Neutrophil (primary cell): Measurements from ENCODE around the gene DFFB.
A peak's percentile ranks its signal among the peaks of the same experiment; 100 is the strongest.

ENCODE experiments used
- H3K27ac ChIP-seq: fragments of 200-600 bp; sonication (generic); 2 replicates; pipeline ENCODE4 v1.5.1; 2016; ENCODE audit warnings: mild to moderate bottlenecking, moderate library complexity
- H3K27me3 ChIP-seq: fragments of 200-600 bp; sonication (generic); 2 replicates; pipeline ENCODE4 v1.6.0; 2016; ENCODE audit warnings: mild to moderate bottlenecking
- H3K36me3 ChIP-seq: fragments of 200-600 bp; sonication (generic); 2 replicates; pipeline ENCODE4 v1.5.1; 2017
- H3K4me1 ChIP-seq, 2 experiments: fragments of 200-600 bp in 1 of 2; sonication (generic) in 1 of 2; 1 replicate in 1 of 2; 2 replicates in 1 of 2; pipeline versions ENCODE4 v1.5.1 to v1.6.1; 2013 to 2016; ENCODE audit warnings: low read depth in 1 of 2, low read length in 1 of 2, mild to moderate bottlenecking in 1 of 2, moderate library complexity in 1 of 2; ENCODE audit not compliant: control insufficient read depth in 1 of 2, insufficient read depth in 1 of 2
- H3K4me3 ChIP-seq, 2 experiments: fragments of 200-600 bp in 1 of 2; sonication (generic) in 1 of 2; 1 replicate in 1 of 2; 2 replicates in 1 of 2; pipeline ENCODE4 v1.5.1; 2013 to 2016; ENCODE audit warnings: low read depth in 1 of 2, low read length in 1 of 2, mild to moderate bottlenecking in 1 of 2, moderate library complexity in 1 of 2
- H3K9me3 ChIP-seq: fragments of 200-600 bp; sonication (generic); 2 replicates; pipeline ENCODE4 v1.5.1; 2016
- TF ChIP-seq, protein P1 (sequence below): fragments of 200-600 bp; sonication (generic); IDR thresholded peaks from 2 replicates; pipeline ENCODE4 v1.5.1; 2016; ENCODE audit warnings: antibody characterized with exemption

DFFB gene

GRCh38 chr1:3836421-3836820 lies 20.9 kb upstream of the DFFB start:
- TF ChIP-seq, protein P1, sequence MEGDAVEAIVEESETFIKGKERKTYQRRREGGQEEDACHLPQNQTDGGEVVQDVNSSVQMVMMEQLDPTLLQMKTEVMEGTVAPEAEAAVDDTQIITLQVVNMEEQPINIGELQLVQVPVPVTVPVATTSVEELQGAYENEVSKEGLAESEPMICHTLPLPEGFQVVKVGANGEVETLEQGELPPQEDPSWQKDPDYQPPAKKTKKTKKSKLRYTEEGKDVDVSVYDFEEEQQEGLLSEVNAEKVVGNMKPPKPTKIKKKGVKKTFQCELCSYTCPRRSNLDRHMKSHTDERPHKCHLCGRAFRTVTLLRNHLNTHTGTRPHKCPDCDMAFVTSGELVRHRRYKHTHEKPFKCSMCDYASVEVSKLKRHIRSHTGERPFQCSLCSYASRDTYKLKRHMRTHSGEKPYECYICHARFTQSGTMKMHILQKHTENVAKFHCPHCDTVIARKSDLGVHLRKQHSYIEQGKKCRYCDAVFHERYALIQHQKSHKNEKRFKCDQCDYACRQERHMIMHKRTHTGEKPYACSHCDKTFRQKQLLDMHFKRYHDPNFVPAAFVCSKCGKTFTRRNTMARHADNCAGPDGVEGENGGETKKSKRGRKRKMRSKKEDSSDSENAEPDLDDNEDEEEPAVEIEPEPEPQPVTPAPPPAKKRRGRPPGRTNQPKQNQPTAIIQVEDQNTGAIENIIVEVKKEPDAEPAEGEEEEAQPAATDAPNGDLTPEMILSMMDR, result no peak
- Histone ChIP-seq H3K27ac (no peak overlapping the region), H3K4me3 (no peak overlapping the region), H3K27me3 (no peaks in the 10 kb centered on the region), H3K36me3 (peaks cover 88% of the 10 kb centered on the region), H3K9me3 (no peaks in the 10 kb centered on the region), H3K4me1 (no peaks in the 10 kb centered on the region)

- no peaks in the 10 kb centered on the region for H3K9me3 ChIP-seq
- H3K27me3 ChIP-seq, result no peaks in the 10 kb centered on the region
- H3K36me3 ChIP-seq, result peaks cover 85% of the 10 kb centered on the region
- TF ChIP-seq, protein P1, result no peak
- no peak overlapping the region for H3K4me3 ChIP-seq
- no peak overlapping the region for H3K27ac ChIP-seq
- H3K4me1 ChIP-seq, result no peaks in the 10 kb centered on the region
Observed at GRCh38 chr1:3837200-3837599, 20.1 kb upstream of the DFFB start.

DNA sequence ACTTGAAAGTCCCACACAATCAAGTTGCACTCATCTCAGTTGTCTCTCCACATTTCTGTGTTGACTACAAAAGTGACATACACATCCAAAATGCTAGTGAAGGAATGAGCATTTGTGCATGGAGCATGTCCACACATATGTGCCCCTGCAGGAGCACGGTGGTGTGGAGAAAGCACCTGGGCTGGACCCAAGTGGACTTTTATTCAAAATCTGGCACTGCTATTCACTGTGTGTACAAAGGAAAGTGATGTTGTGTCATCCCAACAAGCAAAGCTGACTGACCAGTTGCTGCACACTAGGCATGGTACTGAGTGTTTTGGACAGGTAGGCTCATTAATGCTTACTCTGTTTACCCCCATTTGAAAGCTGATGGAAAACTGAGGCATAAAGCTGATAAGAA lies 19.6 kb upstream of the DFFB start:
- H3K36me3 ChIP-seq, result peaks cover 85% of the 10 kb centered on the region
- H3K4me1 ChIP-seq, result no peaks in the 10 kb centered on the region
- H3K9me3 ChIP-seq, result no peaks in the 10 kb centered on the region
- no peak overlapping the region for H3K27ac ChIP-seq
- TF ChIP-seq, protein P1, result no peak
- H3K4me3 ChIP-seq, result no peak overlapping the region
- no peaks in the 10 kb centered on the region for H3K27me3 ChIP-seq

GRCh38 chr1:3838788-3839187 lies 18.5 kb upstream of the DFFB start:
- no peaks in the 10 kb centered on the region for H3K27me3 ChIP-seq
- H3K36me3 ChIP-seq, result peaks cover 83% of the 10 kb centered on the region
- TF ChIP-seq, protein P1, result no peak
- H3K4me1 ChIP-seq, result no peaks in the 10 kb centered on the region
- H3K27ac ChIP-seq, result no peak overlapping the region
- H3K9me3 ChIP-seq, result no peaks in the 10 kb centered on the region
- no peak overlapping the region for H3K4me3 ChIP-seq

DNA sequence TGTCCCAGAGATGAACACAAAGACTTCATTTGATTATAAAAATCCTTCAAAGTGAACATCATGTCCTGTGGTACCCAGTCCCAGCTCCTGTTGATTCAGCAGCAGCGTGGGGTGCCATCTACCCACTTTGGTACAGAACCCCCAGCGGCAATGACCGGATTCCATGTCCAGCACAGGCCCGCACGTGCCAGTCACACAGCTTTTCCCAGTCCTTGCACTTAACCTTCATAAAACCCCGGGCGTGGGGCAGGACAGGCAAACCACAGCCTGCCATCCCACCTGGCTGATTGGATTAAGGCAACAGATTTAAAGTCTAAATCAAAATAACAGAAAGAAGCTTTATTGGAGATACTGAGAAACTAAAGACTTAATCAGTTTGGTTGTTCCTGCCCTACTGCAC lies 15.8 kb upstream of the DFFB start:
- no peaks in the 10 kb centered on the region for H3K4me1 ChIP-seq
- TF ChIP-seq, protein P1, result no peak
- H3K27me3 ChIP-seq, result no peaks in the 10 kb centered on the region
- H3K9me3 ChIP-seq, result no peaks in the 10 kb centered on the region
- H3K27ac ChIP-seq, result no peak overlapping the region
- H3K36me3 ChIP-seq, result peaks cover 85% of the 10 kb centered on the region
- no peak overlapping the region for H3K4me3 ChIP-seq

DNA sequence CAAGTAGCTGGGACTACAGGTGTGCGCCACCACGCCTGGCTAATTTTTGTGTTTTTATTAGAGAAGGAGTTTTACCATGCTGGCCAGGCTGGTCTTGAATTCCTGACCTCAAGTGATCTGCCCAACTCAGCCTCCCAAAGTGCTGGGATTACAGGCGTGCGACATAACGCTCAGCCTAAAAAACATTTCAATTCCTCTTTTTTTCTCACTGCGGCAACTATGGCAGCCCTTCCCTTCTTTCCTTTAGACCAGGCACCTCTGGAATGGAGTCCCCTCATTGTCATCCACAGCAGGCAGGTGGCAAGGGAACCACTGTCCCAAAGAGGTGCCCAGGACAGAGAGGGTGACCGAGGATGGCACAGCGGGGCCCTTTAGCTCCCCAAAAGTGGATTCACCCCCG lies 14.4 kb upstream of the DFFB start:
- H3K36me3 ChIP-seq, result peaks cover 85% of the 10 kb centered on the region
- no peaks in the 10 kb centered on the region for H3K4me1 ChIP-seq
- peak overlapping the region; percentile 77 for H3K27ac ChIP-seq
- H3K9me3 ChIP-seq, result no peaks in the 10 kb centered on the region
- no peaks in the 10 kb centered on the region for H3K27me3 ChIP-seq
- peak overlapping the region in 1 of 2 experiments; percentile 27 for H3K4me3 ChIP-seq
- TF ChIP-seq, protein P1, result no peak
